ENCODE data around the gene CLGN.

The CLGN gene

DNA sequence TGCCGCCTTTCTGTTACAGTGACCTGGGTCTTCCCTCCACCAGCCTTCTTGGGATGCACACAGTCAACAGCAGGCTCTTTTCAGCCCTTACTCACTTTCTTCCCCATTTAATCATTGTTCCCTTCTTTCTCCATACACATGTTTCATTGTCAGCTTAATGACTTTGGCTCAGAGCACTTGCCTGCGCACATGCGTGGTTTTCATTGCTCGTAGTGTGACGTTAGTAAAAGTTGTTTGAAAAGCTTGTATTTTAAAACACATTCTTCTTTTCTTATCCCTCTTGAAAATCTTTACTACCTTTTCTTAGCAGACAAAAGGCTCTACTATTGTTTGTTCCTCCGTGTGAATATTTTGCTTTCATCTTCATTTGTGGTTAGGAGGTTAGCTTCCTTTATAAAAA lies 73.7 kb downstream of the CLGN start:
- POLR2A ChIA-PET, result interaction anchor here (0.9 kb wide), 2 partner anchors 9 to 19 kb away, joined by 3 to 6 read pairs; no protein-coding TSS in a partner anchor
- DNase-seq, result peak in 1 of 3 donors; percentile 36
- Histone ChIP-seq H3K27me3 (replicated peaks in 2 of 5; ENCODE audit: control insufficient read depth in 4 of 5, insufficient read depth in 5 of 5, low read length in 4 of 5) (no peaks in the 10 kb centered on the region), H3K36me3 (ENCODE audit: control insufficient read depth in 4 of 4, insufficient read depth in 4 of 4, low read length in 3 of 4) (no peaks in the 10 kb centered on the region), H3K27ac (ENCODE audit: insufficient read depth in 1 of 2, low read depth in 1 of 2, low read length in 2 of 2, poor library complexity in 1 of 2, severe bottlenecking in 2 of 2) (no peak overlapping the region), H3K4me1 (ENCODE audit: control extremely low read depth in 1 of 4, control insufficient read depth in 4 of 4, insufficient read depth in 4 of 4, low read length in 3 of 4) (peaks cover 7 to 25% (median 13%) of the 10 kb centered on the region in 4 experiments), H3K9me3 (ENCODE audit: control extremely low read depth in 1 of 5, control insufficient read depth in 4 of 5, insufficient read depth in 2 of 5, low read depth in 1 of 5, low read length in 4 of 5) (no peaks in the 10 kb centered on the region), H3K4me3 (ENCODE audit: control insufficient read depth in 1 of 7, extremely low read depth in 1 of 7, insufficient read depth in 4 of 7, low read depth in 2 of 7, low read length in 6 of 7) (no peak overlapping the region)
- CTCF ChIA-PET, result interaction anchor here (0.6 to 1.2 kb wide), 4 partner anchors 9 to 686 kb away, joined by 3 read pairs; partner anchors contain the start of genes CLGN and SCOC
- WGBS (ENCODE audit: insufficient coverage), result 86% methylated on average over 1 of the region's 6 CpGs

DNA sequence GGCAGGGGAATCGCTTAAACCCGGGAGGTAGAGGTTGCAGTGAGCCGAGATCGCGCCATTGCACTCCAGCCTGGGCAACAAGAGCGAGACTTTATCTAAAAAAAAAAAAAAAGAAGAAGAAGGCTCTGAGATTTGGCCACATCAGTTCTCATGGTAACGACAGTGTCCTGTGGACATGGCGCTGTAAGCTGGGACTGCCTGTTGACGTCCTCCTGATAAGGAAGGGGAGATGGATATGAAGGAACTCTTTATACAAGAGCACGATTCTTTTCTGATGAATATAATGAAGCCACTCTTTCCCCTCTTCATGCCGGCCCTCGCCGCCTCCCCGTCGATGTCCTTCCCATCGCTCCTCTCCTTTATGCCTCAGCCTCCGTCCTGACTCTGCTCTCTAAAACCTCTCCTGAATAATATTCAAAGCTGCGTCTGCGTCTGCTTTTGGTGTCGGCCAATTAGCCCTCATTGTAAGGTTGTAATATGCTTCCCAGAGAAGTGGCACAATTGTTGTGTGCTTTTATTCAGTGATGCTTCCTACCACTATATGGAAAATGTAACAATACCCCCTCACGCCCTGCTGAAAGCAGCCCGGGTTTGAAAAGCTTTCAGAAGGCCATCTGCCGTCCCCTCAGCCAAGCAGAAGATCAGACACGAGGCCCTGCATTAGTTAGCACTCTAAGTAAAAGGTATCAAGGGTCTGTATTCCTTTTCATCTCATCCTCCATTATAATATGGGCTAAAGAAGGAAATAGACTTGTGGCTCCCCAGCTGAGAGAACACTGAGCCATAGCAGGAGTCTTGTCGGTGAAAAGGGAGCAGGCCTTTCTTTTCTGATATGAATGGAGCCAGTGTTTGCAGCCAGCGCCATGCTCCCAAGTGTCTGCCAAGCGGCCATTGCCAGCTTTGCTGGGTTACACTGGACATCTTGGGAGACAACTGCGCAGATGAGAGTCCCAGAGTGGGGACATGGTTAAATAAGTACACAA lies 76.1 kb downstream of the CLGN start:
- Histone ChIP-seq H3K9me3 (ENCODE audit: control extremely low read depth in 1 of 5, control insufficient read depth in 4 of 5, insufficient read depth in 2 of 5, low read depth in 1 of 5, low read length in 4 of 5) (no peaks in the 10 kb centered on the region), H3K27me3 (replicated peaks in 2 of 5; ENCODE audit: control insufficient read depth in 4 of 5, insufficient read depth in 5 of 5, low read length in 4 of 5) (no peaks in the 10 kb centered on the region), H3K36me3 (ENCODE audit: control insufficient read depth in 4 of 4, insufficient read depth in 4 of 4, low read length in 3 of 4) (no peaks in the 10 kb centered on the region), H3K4me3 (ENCODE audit: control insufficient read depth in 1 of 7, extremely low read depth in 1 of 7, insufficient read depth in 4 of 7, low read depth in 2 of 7, low read length in 6 of 7) (no peak overlapping the region), H3K4me1 (ENCODE audit: control extremely low read depth in 1 of 4, control insufficient read depth in 4 of 4, insufficient read depth in 4 of 4, low read length in 3 of 4) (peaks cover 0 to 9% (median 4%) of the 10 kb centered on the region in 4 experiments), H3K27ac (ENCODE audit: insufficient read depth in 1 of 2, low read depth in 1 of 2, low read length in 2 of 2, poor library complexity in 1 of 2, severe bottlenecking in 2 of 2) (no peak overlapping the region)
- 98% methylated on average over 14 of the region's 28 CpGs for WGBS (ENCODE audit: insufficient coverage)
- ChIA-PET CTCF (interaction anchor here (0.6 to 5.9 kb wide), 5 partner anchors 8 to 22 kb away, joined by 3 to 33 read pairs (median 3); partner anchors contain the start of gene SCOC), POLR2A (no interaction called here)
- DNase-seq, result no peak

DNA sequence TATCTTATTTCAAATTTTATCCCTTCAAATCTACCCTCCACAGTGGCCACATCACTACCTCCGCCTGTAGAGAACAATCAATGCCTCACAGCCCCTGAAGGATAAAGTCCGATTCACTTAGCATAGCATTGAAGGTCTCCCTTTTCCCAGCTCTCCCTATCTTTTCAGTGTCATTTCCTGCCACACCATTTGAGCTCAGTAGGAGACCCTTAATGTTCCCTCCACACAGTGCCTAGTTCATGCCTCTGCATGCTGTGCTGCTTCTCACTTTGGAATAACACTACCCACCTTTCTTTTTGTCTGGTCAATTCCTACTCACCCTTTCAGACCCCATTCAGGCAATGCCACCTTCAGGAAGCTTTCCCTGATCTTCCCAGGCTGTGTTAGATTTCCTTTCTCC lies 77.6 kb downstream of the CLGN start:
- Histone ChIP-seq H3K9me3 (ENCODE audit: control extremely low read depth in 1 of 5, control insufficient read depth in 4 of 5, insufficient read depth in 2 of 5, low read depth in 1 of 5, low read length in 4 of 5) (no peaks in the 10 kb centered on the region), H3K36me3 (ENCODE audit: control insufficient read depth in 4 of 4, insufficient read depth in 4 of 4, low read length in 3 of 4) (no peaks in the 10 kb centered on the region), H3K27ac (ENCODE audit: insufficient read depth in 1 of 2, low read depth in 1 of 2, low read length in 2 of 2, poor library complexity in 1 of 2, severe bottlenecking in 2 of 2) (no peak overlapping the region), H3K4me3 (ENCODE audit: control insufficient read depth in 1 of 7, extremely low read depth in 1 of 7, insufficient read depth in 4 of 7, low read depth in 2 of 7, low read length in 6 of 7) (no peak overlapping the region), H3K4me1 (ENCODE audit: control extremely low read depth in 1 of 4, control insufficient read depth in 4 of 4, insufficient read depth in 4 of 4, low read length in 3 of 4) (peaks cover 0 to 9% (median 4%) of the 10 kb centered on the region in 4 experiments), H3K27me3 (replicated peaks in 2 of 5; ENCODE audit: control insufficient read depth in 4 of 5, insufficient read depth in 5 of 5, low read length in 4 of 5) (no peaks in the 10 kb centered on the region)
- ChIA-PET CTCF (interaction anchor here (1.4 to 5.9 kb wide), 3 partner anchors 9 to 19 kb away, joined by 4 to 33 read pairs (median 5); no protein-coding TSS in a partner anchor), POLR2A (interaction anchor here (0.6 kb wide), 1 partner anchor 290 kb away, joined by 3 read pairs; no protein-coding TSS in a partner anchor)
- DNase-seq, result no peak
- 100% methylated on average over 2 of the region's 2 CpGs for WGBS (ENCODE audit: insufficient coverage)

DNA sequence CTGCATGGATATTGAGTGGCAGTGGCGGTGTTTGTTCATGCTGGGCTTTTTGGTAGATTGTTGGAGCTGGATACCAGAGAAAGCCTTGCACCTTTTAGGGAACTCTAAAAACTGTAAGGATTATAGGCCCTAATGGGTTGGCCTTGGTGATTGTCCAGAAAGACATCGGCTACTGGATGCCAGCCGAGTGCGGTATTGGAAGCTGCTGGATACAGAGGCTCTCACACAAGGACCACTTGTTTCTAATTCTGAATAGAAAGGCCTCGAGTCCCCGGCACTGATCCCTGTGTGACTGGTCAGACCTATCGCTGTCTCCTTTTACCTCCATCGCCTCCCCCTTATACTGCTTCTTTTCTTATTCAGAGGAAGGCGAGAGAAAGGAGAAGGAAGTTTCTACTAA lies 81.3 kb downstream of the CLGN start:
- peaks cover 0 to 8% (median 4%) of the 10 kb centered on the region in 4 experiments for H3K4me1 ChIP-seq (ENCODE audit: control extremely low read depth in 1 of 4, control insufficient read depth in 4 of 4, insufficient read depth in 4 of 4, low read length in 3 of 4)
- WGBS (ENCODE audit: insufficient coverage), result 100% methylated on average over 3 of the region's 9 CpGs
- no peak overlapping the region for H3K4me3 ChIP-seq (ENCODE audit: control insufficient read depth in 1 of 7, extremely low read depth in 1 of 7, insufficient read depth in 4 of 7, low read depth in 2 of 7, low read length in 6 of 7)
- no peaks in the 10 kb centered on the region for H3K9me3 ChIP-seq (ENCODE audit: control extremely low read depth in 1 of 5, control insufficient read depth in 4 of 5, insufficient read depth in 2 of 5, low read depth in 1 of 5, low read length in 4 of 5)
- no peaks in the 10 kb centered on the region for H3K36me3 ChIP-seq (ENCODE audit: control insufficient read depth in 4 of 4, insufficient read depth in 4 of 4, low read length in 3 of 4)
- ChIA-PET CTCF (interaction anchor here (1.2 to 6.4 kb wide), 3 partner anchors 15 to 27 kb away, joined by 4 to 40 read pairs (median 5); partner anchors contain the start of gene SCOC), POLR2A (interaction anchor here (1.7 kb wide), 1 partner anchor 8 kb away, joined by 6 read pairs; no protein-coding TSS in a partner anchor)
- no peak overlapping the region for H3K27ac ChIP-seq (ENCODE audit: insufficient read depth in 1 of 2, low read depth in 1 of 2, low read length in 2 of 2, poor library complexity in 1 of 2, severe bottlenecking in 2 of 2)
- no peak for DNase-seq
- H3K27me3 ChIP-seq (replicated peaks in 2 of 5; ENCODE audit: control insufficient read depth in 4 of 5, insufficient read depth in 5 of 5, low read length in 4 of 5), result no peaks in the 10 kb centered on the region

DNA sequence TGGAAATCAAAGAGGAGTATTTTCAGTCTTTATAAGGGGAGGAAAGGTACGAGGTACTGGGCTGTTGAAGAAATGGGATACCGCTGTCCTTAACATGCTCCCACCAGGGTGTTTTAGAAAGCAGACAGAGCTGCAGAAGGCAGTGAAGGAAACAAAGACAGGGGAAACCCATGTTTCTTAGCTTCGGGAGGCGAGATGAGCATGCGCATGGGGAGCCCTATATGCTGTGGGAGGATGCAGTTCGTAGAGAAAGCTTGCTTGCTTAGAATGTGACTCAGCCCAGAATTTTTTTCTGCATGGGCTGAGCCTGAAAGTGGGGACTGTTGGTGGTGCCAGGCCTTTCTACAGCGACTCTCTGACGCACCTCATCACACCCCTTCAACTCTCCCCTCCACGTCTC lies 82.8 kb downstream of the CLGN start:
- 97% methylated on average over 5 of the region's 9 CpGs for WGBS (ENCODE audit: insufficient coverage)
- DNase-seq, result no peak
- Histone ChIP-seq H3K27ac (ENCODE audit: insufficient read depth in 1 of 2, low read depth in 1 of 2, low read length in 2 of 2, poor library complexity in 1 of 2, severe bottlenecking in 2 of 2) (no peak overlapping the region), H3K4me1 (ENCODE audit: control extremely low read depth in 1 of 4, control insufficient read depth in 4 of 4, insufficient read depth in 4 of 4, low read length in 3 of 4) (peaks cover 0 to 8% (median 4%) of the 10 kb centered on the region in 4 experiments), H3K9me3 (ENCODE audit: control extremely low read depth in 1 of 5, control insufficient read depth in 4 of 5, insufficient read depth in 2 of 5, low read depth in 1 of 5, low read length in 4 of 5) (no peaks in the 10 kb centered on the region), H3K36me3 (ENCODE audit: control insufficient read depth in 4 of 4, insufficient read depth in 4 of 4, low read length in 3 of 4) (no peaks in the 10 kb centered on the region), H3K27me3 (replicated peaks in 2 of 5; ENCODE audit: control insufficient read depth in 4 of 5, insufficient read depth in 5 of 5, low read length in 4 of 5) (no peaks in the 10 kb centered on the region), H3K4me3 (ENCODE audit: control insufficient read depth in 1 of 7, extremely low read depth in 1 of 7, insufficient read depth in 4 of 7, low read depth in 2 of 7, low read length in 6 of 7) (no peak overlapping the region)
- POLR2A ChIA-PET, result interaction anchor here (1.7 kb wide), 1 partner anchor 9 kb away, joined by 6 read pairs; no protein-coding TSS in a partner anchor
- CTCF ChIA-PET, result interaction anchor here (1.6 to 6.4 kb wide), 3 partner anchors 17 to 29 kb away, joined by 4 to 40 read pairs (median 24); partner anchors contain the start of gene SCOC

DNA sequence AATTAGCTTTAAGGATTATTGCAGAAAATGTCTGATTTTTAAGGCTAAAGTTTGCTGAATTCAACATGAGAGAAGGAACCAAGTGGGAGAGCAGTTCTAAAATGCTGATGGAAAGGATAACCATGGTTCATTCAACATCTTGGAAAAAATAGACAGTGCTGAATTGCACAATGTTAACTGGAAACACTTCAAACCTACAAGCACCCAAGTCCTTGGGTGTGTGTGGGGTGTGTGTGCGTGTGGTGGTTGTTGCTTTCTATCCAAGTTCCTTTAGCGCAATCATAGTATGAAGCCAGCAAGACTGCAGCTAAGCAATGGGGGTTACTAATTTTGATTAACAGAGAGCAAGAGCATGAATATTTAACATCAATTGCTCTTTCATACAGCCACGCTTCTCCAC lies 83.3 kb downstream of the CLGN start:
- ChIA-PET POLR2A (no interaction called here), CTCF (interaction anchor here (1.1 to 6.4 kb wide), 4 partner anchors 13 to 17 kb away, joined by 3 to 40 read pairs (median 14); no protein-coding TSS in a partner anchor)
- Histone ChIP-seq H3K4me1 (ENCODE audit: control extremely low read depth in 1 of 4, control insufficient read depth in 4 of 4, insufficient read depth in 4 of 4, low read length in 3 of 4) (peaks cover 0 to 8% (median 4%) of the 10 kb centered on the region in 4 experiments), H3K9me3 (ENCODE audit: control extremely low read depth in 1 of 5, control insufficient read depth in 4 of 5, insufficient read depth in 2 of 5, low read depth in 1 of 5, low read length in 4 of 5) (no peaks in the 10 kb centered on the region), H3K27ac (ENCODE audit: insufficient read depth in 1 of 2, low read depth in 1 of 2, low read length in 2 of 2, poor library complexity in 1 of 2, severe bottlenecking in 2 of 2) (no peak overlapping the region), H3K27me3 (replicated peaks in 2 of 5; ENCODE audit: control insufficient read depth in 4 of 5, insufficient read depth in 5 of 5, low read length in 4 of 5) (no peaks in the 10 kb centered on the region), H3K4me3 (ENCODE audit: control insufficient read depth in 1 of 7, extremely low read depth in 1 of 7, insufficient read depth in 4 of 7, low read depth in 2 of 7, low read length in 6 of 7) (no peak overlapping the region), H3K36me3 (ENCODE audit: control insufficient read depth in 4 of 4, insufficient read depth in 4 of 4, low read length in 3 of 4) (no peaks in the 10 kb centered on the region)
- DNase-seq, result no peak
- no CpG with 5 or more reads among the region's 3 CpGs for WGBS (ENCODE audit: insufficient coverage)
